Smooth muscle cell (in vitro differentiated cells): ENCODE data around the gene BFSP2. TPM values are rescaled to one million over a fixed set of nuclear protein-coding genes. Genes with fewer than 3 reads are reported as not detected.

Experiments
- DNase-seq: peaks from one replicate; lab custom pipeline; 2025; ENCODE audit not compliant: unreplicated experiment; lab: John Stamatoyannopoulos, UW
- H2AFZ ChIP-seq: fragments of 200-600 bp; sonication (generic); 2 replicates; pipeline ENCODE4 v1.6.0; 2016; ENCODE audit warnings: antibody characterized with exemption, low read depth, mild to moderate bottlenecking
- H3F3A ChIP-seq: fragments of 200-600 bp; sonication (generic); 2 replicates; pipeline ENCODE4 v1.6.0; 2017; ENCODE audit warnings: antibody characterized with exemption, low read depth
- H3K27ac ChIP-seq: fragments of 200-600 bp; sonication (generic); 2 replicates; pipeline ENCODE4 v1.5.1; 2016; ENCODE audit warnings: low read depth, mild to moderate bottlenecking
- H3K27me3 ChIP-seq: fragments of 200-600 bp; sonication (generic); 2 replicates; pipeline ENCODE4 v1.6.1; 2016; ENCODE audit warnings: low read depth, mild to moderate bottlenecking
- H3K36me3 ChIP-seq: fragments of 200-600 bp; sonication (generic); 2 replicates; pipeline ENCODE4 v1.5.1; 2016; ENCODE audit warnings: low read depth
- H3K4me1 ChIP-seq: fragments of 200-600 bp; sonication (generic); 2 replicates; pipeline ENCODE4 v1.5.1; 2016; ENCODE audit warnings: low read depth
- H3K4me2 ChIP-seq: fragments of 200-600 bp; sonication (generic); 2 replicates; pipeline ENCODE4 v1.6.0; 2016; ENCODE audit warnings: mild to moderate bottlenecking
- H3K4me3 ChIP-seq: fragments of 200-600 bp; sonication (generic); 2 replicates; pipeline ENCODE4 v1.5.1; 2016; ENCODE audit warnings: mild to moderate bottlenecking
- H3K79me2 ChIP-seq: fragments of 200-600 bp; sonication (generic); 2 replicates; pipeline ENCODE4 v1.6.0; 2016; ENCODE audit warnings: low read depth, mild to moderate bottlenecking
- H3K9ac ChIP-seq: fragments of 200-600 bp; sonication (generic); 2 replicates; pipeline ENCODE4 v1.6.0; 2016; ENCODE audit warnings: low read depth
- H3K9me3 ChIP-seq: fragments of 200-600 bp; sonication (generic); replicated peaks from 2 replicates; pipeline ENCODE4 v1.5.1; 2016; ENCODE audit warnings: low read depth
- H4K20me1 ChIP-seq: fragments of 200-600 bp; sonication (generic); 2 replicates; pipeline ENCODE4 v1.6.0; 2016; ENCODE audit warnings: low read depth
- WGBS: methylation state at CpG from one replicate; pipeline ENCODE4 v1.1.7; 2016; ENCODE audit warnings: low lambda C conversion rate; 5-methylcytosine and 5-hydroxymethylcytosine counted together
- polyA plus RNA-seq: library from polyadenylated mRNA; unstranded; fragments of >200 nt; fragmentation: Nextera tagmentation; extraction: Ambion mirVana; gene quantifications from 2 replicates; pipeline ENCODE4 v1.2.1, GENCODE V29; 2016
- total RNA-seq: library from RNA; depleted of rRNA; stranded (reverse); fragments of >200 nt; gene quantifications from 2 replicates; pipeline ENCODE4 v1.2.3, GENCODE V29; 2014
- TF ChIP-seq, protein P1 (sequence below): fragments of 200-600 bp; sonication (generic); IDR thresholded peaks from 2 replicates; pipeline ENCODE4 v1.5.1; 2017; ENCODE audit warnings: borderline replicate concordance, mild to moderate bottlenecking, antibody characterized with exemption; ENCODE audit not compliant: insufficient read depth, poor library complexity, severe bottlenecking

The BFSP2 gene, protein sequence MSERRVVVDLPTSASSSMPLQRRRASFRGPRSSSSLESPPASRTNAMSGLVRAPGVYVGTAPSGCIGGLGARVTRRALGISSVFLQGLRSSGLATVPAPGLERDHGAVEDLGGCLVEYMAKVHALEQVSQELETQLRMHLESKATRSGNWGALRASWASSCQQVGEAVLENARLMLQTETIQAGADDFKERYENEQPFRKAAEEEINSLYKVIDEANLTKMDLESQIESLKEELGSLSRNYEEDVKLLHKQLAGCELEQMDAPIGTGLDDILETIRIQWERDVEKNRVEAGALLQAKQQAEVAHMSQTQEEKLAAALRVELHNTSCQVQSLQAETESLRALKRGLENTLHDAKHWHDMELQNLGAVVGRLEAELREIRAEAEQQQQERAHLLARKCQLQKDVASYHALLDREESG
- not detected in 2 replicates for total RNA-seq
- polyA plus RNA-seq = not detected in 2 replicates

- TF ChIP-seq, protein P1, sequence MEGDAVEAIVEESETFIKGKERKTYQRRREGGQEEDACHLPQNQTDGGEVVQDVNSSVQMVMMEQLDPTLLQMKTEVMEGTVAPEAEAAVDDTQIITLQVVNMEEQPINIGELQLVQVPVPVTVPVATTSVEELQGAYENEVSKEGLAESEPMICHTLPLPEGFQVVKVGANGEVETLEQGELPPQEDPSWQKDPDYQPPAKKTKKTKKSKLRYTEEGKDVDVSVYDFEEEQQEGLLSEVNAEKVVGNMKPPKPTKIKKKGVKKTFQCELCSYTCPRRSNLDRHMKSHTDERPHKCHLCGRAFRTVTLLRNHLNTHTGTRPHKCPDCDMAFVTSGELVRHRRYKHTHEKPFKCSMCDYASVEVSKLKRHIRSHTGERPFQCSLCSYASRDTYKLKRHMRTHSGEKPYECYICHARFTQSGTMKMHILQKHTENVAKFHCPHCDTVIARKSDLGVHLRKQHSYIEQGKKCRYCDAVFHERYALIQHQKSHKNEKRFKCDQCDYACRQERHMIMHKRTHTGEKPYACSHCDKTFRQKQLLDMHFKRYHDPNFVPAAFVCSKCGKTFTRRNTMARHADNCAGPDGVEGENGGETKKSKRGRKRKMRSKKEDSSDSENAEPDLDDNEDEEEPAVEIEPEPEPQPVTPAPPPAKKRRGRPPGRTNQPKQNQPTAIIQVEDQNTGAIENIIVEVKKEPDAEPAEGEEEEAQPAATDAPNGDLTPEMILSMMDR = no peak
- H3K36me3 ChIP-seq = no peaks in the 10 kb centered on the region
- no peaks in the 10 kb centered on the region for H3K27me3 ChIP-seq
- no peak for DNase-seq
- H2AFZ ChIP-seq = no peak within 1 kb of the TSS
- H3K4me1 ChIP-seq = peaks cover 9% of the 10 kb centered on the region
- H3K27ac ChIP-seq = no peak within 1 kb of the TSS
- no peak within 1 kb of the TSS for H3K4me3 ChIP-seq
- H3K4me2 ChIP-seq = no peak within 1 kb of the TSS
- 97% methylated on average over 15 of the region's 15 CpGs for WGBS
- no peaks in the 10 kb centered on the region for H4K20me1 ChIP-seq
- no peak within 1 kb of the TSS for H3K9ac ChIP-seq
- H3K9me3 ChIP-seq = no peaks in the 10 kb centered on the region
- no peaks in the 10 kb centered on the region for H3F3A ChIP-seq
- H3K79me2 ChIP-seq = no peaks in the 10 kb centered on the region
Observed at GRCh38 chr3:133400006-133400515, at the start of gene BFSP2. Gene BFSP2 (plus strand): TSS chr3:133400056. CDS start chr3:133400084, 28 bp downstream.

- Histone ChIP-seq H3K36me3 (no peaks in the 10 kb centered on the region), H3K79me2 (no peaks in the 10 kb centered on the region), H3K4me3 (no peak overlapping the region), H2AFZ (no peak overlapping the region), H3F3A (no peaks in the 10 kb centered on the region), H3K4me2 (no peak overlapping the region), H3K9me3 (no peaks in the 10 kb centered on the region), H4K20me1 (no peaks in the 10 kb centered on the region), H3K27ac (no peak overlapping the region), H3K27me3 (no peaks in the 10 kb centered on the region), H3K4me1 (no peaks in the 10 kb centered on the region), H3K9ac (no peak overlapping the region)
- WGBS = 92% methylated on average over 4 of the region's 4 CpGs
- TF ChIP-seq, protein P1 = no peak
- no peak for DNase-seq
Observed at GRCh38 chr3:133354721-133355120, 45.1 kb upstream of the BFSP2 start.

DNA sequence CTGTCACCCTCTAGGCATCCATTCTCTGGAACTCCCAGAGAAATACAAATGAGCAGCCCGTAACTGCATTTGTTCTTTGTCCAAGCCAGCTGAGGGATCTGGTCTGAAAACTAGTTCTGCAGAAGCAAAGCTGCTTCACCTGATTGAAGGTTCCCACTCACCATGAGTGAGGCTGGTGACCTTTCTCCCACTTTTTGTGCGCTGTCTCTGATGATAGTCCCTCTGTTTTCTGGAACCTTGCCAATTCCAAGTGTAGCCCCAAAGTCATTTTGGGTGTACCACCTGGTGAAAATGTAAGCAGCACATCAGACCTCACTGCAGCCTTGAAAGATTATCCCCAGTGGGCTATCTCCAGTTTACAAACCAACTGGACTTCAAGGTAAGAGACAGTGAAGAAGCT, 39.4 kb upstream of the BFSP2 start:
- Histone ChIP-seq H3K9me3 (no peaks in the 10 kb centered on the region), H3K36me3 (no peaks in the 10 kb centered on the region), H3K4me3 (no peak overlapping the region), H3K4me1 (peaks cover 7% of the 10 kb centered on the region), H3F3A (no peaks in the 10 kb centered on the region), H3K27me3 (no peaks in the 10 kb centered on the region), H3K9ac (no peak overlapping the region), H3K27ac (no peak overlapping the region), H3K79me2 (no peaks in the 10 kb centered on the region), H3K4me2 (no peak overlapping the region), H2AFZ (no peak overlapping the region), H4K20me1 (no peaks in the 10 kb centered on the region)
- no peak for DNase-seq
- TF ChIP-seq, protein P1 = no peak
- 82% methylated on average over 2 of the region's 2 CpGs for WGBS
